GM13976 (cell line): ENCODE measurements around the gene ATP8B4.
A peak's percentile ranks its signal among the peaks of the same experiment; 100 is the strongest.

Experiments
- DNase-seq: peaks from one replicate; pipeline ENCODE4 v3.0.0; 2012; ENCODE audit warnings: low spot score
- CTCF ChIP-seq: IDR thresholded peaks from 2 replicates; pipeline ENCODE4 v1.5.1; 2012; ENCODE audit warnings: borderline replicate concordance, mild to moderate bottlenecking; ENCODE audit not compliant: insufficient read depth; ENCODE audit errors: extremely low read depth, missing control alignments, control extremely low read depth
- in situ Hi-C: fragments of 300-500 bp; cut with MboI; formaldehyde crosslinking; loops from one replicate; pipeline ENCODE4 v1.12.0; 2022; ENCODE audit warnings: low sequenced_read_pairs, mixed read lengths, inconsistent platforms; ENCODE audit not compliant: unreplicated experiment

ATP8B4 gene

DNA sequence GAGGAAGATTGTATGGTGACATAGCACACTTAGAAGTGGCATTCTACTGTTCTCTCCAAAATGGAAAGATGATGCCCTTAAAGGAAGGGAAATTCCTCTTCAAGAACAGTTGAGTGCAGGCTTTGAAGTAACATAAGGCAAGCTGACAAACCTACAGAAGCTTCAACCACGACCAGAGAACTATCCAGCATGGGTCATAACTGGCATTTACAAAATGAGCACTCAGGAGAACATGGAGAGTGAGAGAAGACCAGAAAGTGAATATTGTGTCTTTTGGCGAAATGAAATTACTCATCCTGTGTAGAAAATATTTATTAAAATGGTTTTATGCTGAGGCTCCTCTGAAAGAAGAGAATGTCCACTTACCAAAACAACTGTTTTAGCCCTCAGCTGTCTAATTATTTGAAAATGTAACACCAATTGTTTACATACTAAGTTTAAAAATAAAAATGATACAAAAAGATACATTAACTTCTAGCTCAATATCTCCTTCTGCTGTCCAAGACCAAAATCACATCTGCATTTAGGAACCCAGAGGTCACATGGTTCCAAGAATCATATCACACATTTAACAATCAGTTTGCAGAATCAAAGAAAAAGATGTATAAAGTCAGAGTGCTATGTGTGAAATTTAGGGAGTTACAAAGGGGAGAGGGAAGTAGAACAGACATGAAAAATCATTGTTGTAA, 216.9 kb downstream of the ATP8B4 start:
- in situ Hi-C loops = no loop called here
- DNase-seq = no peak
- TF ChIP-seq CTCF = no peak

DNA sequence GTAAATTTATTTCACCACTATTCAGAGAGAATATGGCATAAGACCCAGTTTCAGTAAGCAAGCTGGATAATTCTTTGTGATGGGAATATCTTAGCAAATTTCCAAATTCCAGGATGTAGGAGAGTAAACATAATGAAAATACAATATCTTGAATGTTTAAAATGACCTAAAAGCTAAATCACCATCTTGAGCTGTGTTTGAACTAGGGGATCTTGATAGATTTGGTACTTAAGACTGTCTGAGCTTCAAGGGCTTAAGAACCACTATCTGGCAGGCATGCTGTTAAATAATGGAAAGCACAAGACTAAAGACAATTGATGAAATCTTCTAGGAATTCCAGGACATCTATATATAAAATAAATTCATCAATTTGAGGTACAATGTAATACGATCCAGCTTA, 217.7 kb downstream of the ATP8B4 start:
- in situ Hi-C loops = no loop called here
- no peak for DNase-seq
- TF ChIP-seq CTCF = no peak

GRCh38 chr15:49900903-49901235, 218.2 kb downstream of the ATP8B4 start:
- no peak for TF ChIP-seq CTCF
- no peak for DNase-seq
- in situ Hi-C loops = no loop called here

- DNase-seq = no peak
- in situ Hi-C loops = no loop called here
- no peak for TF ChIP-seq CTCF
These were observed 218.8 kb downstream of the ATP8B4 start for GRCh38 chr15:49900006-49900902.

- no peak for TF ChIP-seq CTCF
- in situ Hi-C loops = no loop called here
- peak; percentile 8 for DNase-seq
These were observed 220.3 kb downstream of the ATP8B4 start for GRCh38 chr15:49898575-49899283.

DNA sequence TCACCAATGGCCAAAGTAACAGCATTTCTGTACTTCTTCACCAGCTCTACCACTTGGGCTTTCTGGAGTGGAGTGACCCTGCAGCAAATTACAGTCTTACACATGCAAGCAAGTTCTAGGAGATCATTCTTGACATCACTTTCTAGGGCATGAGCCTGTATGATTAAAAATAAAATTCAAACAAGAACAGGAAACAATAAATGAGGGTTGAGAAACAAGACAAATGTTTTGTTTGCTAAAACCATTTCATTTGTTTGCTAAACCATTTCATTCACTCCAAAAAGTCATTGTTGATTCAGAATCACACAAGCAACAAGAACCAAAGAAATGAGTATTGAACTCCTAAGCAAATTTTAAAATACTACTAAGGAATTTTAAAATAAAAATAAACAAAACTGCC, 220.9 kb downstream of the ATP8B4 start:
- TF ChIP-seq CTCF = no peak
- DNase-seq = no peak
- in situ Hi-C loops = no loop called here
